Stimulated activated CD4-positive, alpha-beta T cell treated with anti-CD3 and anti-CD28 coated beads, Interleukin-1b, Interleukin-23, amount 100 ng/mL, for 4 hours (primary cell): ENCODE data around the gene DOK6.
"Not testable (repeated sequence)": the region's sequence is repeated elsewhere in the genome, so short reads cannot be mapped to it uniquely, and the experiment has no call there.

Experiments
- DNase-seq, 2 donors: peaks; one replicate each; pipeline ENCODE4 v3.0.0-alpha.2; 2020; ENCODE audit warnings: low read depth in 2 of 2

The DOK6 gene

DNA sequence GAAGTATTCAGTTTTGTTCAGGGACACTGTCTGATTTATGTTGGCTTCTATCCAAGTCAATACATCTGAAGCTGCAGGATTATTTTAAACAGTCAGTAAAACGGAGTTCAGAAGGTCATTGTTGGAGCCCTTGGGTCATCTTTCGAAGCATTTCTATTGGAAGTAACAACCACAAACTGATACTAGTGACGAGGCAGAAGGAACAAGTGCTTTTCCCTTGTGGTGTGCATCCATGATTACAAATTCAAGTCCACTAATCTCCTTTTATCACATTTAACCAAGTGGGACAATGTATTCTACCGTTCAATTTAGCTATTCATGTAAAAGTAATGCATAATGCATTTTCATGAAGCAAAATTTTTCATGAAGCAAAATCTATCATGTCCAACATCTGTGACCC is 470.0 kb downstream of the DOK6 start:
- DNase-seq: no peak

DNA sequence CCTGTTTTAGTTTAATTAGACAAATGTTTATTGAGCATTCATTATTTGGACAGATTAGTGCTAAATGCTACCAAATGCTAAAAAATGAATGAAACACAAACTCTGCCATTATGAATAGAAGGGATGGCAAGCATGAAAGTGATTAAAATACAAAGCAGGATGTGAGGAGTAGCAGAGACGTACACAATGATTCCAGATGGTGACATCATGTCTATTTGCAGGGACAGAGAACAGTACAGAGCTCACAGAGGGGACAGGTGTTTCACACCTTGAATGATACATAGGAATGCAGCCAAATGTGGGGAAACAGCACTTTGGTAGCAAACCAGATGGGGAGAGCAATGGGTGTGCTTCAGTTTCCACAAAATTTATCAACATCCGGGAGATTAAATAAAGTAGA is 470.7 kb downstream of the DOK6 start:
- DNase-seq: no peak

- no peak for DNase-seq
Measured at GRCh38 chr18:69872661-69873060, 472.0 kb downstream of the DOK6 start.

DNA sequence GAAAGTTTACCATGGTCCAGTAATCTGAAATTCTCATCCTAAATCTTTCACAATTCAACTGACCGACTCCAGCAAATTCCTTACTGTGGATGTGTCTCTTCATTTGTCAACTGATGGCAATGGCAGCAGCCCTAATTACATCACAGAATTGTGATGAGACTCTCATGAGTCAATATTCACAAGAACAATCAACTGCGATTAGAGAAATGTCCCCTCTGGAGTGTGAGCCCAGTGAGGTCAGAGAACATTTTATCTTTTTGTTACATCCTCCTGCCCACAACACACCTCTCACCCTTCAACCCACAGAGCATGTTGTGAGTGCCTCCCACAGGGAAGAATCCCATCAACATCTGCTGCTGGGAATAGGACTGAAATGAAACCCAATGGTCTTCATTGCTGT is 473.4 kb downstream of the DOK6 start:
- DNase-seq: no peak

GRCh38 chr18:69876490-69876889 is 475.8 kb downstream of the DOK6 start:
- DNase-seq: no peak

DNA sequence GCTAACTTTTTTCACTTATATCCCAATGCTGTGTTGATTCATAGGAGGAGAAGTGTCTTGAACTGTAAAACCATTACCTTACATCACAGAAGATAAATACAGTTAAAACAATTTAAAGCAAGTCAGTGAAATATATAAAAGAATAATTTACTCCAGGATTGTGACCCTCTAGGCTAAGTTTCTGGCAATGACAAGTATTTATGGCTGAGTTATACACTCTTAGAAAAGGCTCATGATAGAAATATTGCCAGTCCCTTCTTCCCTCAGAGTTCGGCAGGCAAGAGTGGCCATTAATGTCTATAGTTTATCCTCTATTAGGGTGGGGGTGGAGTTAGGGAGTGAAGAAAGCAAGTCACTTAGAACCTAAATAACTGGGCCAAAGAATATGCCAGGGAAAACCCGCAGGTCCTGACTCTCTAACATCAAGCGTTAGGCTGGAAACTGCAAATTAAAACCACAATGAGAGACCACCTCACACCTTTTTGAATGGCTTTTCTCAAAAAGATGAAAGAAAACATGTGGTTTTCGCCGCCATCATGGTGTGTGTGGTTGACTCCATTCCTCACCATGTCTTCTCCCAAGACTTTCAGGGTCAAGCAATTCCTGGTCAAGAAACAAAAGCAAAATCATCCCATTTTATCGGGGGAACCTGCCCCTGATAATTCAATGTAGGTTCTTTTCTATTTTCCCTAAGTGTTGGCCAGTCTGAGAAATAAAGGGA is 477.7 kb downstream of the DOK6 start:
- no peak for DNase-seq

GRCh38 chr18:69879051-69879450 is 478.4 kb downstream of the DOK6 start:
- DNase-seq: not testable (repeated sequence)

GRCh38 chr18:69880083-69880482 is 479.4 kb downstream of the DOK6 start:
- no peak for DNase-seq

DNA sequence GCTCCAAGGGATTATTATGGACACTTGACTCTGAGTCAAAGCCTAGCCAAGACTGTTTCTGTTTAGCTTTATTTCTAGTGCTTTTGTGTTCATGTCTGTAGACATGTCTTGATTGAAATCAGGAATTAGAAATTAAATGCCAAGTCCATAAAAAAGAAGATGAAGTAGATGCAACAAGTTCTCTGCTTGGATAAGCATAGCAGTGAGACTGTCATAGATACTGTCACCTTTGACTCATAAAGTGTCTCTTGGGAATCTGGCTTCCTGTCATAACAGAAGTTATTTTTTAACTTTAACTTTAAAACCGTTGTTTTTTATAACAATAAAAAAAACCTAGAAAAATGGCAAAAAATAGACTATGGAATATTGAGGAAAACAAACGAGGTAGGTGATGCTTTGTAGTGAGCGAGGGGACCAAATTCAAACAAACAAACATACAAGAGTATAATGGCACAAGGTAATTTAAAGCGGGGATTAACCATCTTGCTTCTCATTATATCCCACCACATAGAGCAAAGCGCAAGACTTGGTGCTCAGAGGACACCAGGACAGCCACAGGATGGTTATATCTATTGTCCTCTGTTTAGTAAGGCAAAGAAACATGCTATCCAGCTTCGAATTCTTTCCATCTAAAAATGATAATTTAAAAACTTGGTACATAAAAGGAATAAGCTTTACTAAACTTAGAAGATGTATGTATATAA is 482.4 kb downstream of the DOK6 start:
- DNase-seq: no peak

- no peak for DNase-seq
Measured at GRCh38 chr18:69883781-69884180, 483.1 kb downstream of the DOK6 start.

- DNase-seq: no peak
Measured at GRCh38 chr18:69885355-69885754, 484.7 kb downstream of the DOK6 start.

GRCh38 chr18:69885841-69886531 is 485.3 kb downstream of the DOK6 start:
- DNase-seq: no peak

GRCh38 chr18:69887256-69887655 is 486.6 kb downstream of the DOK6 start:
- no peak for DNase-seq

DNA sequence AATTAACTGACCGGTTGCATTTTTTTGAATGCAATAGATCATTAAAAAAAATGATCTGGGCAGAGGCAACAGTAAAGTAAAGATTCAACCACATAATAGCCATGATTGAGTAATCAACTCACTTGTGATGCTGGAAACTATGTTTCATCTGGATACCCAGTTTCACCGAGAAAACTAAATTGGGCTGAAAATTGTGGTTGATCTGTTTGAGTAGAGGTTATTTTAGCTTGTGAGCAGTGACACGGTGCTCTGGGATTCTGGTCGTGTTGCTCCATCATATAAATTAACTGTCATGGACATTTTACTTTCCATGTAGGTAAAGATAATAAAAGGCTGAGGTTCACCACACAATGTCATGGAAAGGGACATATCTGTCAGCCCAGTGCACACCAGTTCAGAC is 488.3 kb downstream of the DOK6 start:
- DNase-seq: no peak

- no peak for DNase-seq
Measured at GRCh38 chr18:69890558-69890957, 489.9 kb downstream of the DOK6 start.

- DNase-seq: no peak
Measured at GRCh38 chr18:69894467-69894866, 493.8 kb downstream of the DOK6 start.

DNA sequence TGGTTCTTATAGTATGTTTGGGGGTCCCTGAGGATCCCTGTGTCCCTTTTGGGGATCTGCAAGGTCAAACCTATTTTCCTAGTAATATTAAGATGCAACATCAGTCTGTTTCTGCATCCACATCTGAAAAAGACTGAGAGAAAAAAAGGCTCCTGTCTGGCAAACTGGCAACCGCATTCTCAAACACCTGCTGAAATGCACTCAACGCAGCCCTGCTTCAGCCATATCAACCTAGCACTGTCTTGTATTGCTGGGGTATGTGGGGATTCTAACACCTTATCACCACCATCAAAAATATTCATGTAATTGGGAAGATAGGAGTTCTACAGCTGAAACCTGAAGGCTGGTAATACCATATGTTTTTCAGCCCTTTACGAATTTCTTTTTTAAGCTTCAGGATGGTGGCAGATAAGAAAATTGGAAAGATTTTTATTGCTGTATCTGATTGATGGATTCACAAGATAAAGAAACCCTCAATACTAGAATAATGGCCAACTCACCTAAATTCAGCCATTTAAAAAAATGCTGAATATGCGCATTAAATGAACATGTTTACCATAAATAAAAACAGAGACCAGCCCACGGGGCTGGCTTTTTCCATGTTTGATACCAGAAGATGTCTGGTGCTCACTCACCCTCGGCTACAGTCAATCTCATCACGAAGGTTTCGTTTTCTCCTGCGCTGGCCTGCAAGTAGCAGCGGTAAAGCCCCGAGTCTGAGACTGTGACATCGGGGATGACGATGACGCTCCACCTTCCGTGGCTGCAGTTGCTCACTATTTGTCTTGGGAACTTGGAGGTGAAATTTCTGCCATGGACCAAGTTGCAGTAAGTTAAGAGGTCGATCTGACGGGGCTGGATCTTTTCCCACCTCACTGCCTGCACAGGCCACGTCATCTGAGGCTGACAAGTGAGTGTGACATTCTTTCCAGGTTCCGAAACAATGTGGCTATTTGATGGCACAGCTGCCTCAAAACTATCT is 494.7 kb downstream of the DOK6 start:
- no peak for DNase-seq

GRCh38 chr18:69897397-69898108 is 496.9 kb downstream of the DOK6 start:
- DNase-seq: no peak

DNA sequence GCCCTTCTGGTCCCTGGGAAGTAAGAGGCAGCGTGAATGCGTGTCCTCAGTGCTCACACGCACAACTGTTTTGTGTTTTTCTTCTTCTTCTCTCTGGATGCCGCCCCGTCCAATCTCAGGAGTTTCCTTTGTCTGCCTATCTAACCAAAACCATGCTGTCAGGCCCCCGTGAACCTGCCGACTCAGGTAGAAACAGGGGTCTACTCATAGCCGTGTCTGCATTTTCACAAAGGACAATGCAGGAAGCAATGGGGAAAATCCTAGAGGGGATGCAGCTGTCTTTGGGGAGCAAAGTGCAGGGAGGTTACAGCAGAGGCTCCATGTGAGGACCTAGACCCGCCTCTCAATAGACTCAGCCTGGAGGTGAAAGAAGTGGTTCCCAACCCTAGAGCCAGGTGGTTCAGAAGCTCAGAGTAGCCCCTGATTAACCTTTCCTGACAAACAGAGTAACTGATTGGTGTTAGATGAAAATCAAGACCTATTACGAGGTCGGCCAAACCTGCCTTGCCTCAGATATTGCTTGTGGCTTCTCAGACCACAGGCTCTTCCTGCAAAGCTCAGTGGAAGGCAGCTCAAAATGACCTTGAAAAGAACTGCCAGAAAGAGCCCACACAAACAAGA is 497.7 kb downstream of the DOK6 start:
- no peak for DNase-seq
